ENCODE data around the gene LAIR2. TPM values are rescaled to one million over a fixed set of nuclear protein-coding genes. Genes with fewer than 3 reads are reported as not detected.
A peak's percentile ranks its signal among the peaks of the same experiment; 100 is the strongest.

LAIR2 gene
- total and polyA plus RNA-seq, 2 of the 13 experiments (the other 11 are each of a cell fraction or from before 2014, with no cell fraction given) = 1.3 to 1.9 TPM

DNA sequence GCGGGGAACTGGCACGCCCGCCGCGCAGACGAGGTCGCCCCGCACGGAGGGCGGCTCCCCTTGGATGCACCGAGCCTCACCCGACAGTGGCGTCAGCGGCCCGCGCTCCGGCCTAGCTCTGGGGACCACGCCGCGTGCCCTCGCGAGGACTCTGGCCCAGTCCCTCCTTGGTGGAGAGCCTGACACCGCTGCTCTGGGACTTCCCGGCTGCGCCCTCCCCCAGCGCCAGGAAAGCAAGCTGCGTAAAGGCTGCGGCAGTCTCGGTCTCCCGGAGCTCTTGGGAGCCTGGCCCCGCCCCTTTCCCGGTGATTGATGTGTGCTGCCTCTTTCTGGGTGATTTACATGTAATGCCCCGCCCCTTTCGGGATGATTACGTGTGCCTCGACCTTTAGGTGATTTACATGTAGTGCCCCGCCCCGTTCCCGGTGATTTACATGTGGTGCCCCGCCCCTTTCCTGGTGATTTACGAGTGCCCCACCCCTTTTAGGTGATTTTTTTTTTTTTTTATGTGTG lies 39.0 kb upstream of the LAIR2 start, which contains the start of gene LENG9 (continued):
- TF ChIP-seq, protein P1, sequence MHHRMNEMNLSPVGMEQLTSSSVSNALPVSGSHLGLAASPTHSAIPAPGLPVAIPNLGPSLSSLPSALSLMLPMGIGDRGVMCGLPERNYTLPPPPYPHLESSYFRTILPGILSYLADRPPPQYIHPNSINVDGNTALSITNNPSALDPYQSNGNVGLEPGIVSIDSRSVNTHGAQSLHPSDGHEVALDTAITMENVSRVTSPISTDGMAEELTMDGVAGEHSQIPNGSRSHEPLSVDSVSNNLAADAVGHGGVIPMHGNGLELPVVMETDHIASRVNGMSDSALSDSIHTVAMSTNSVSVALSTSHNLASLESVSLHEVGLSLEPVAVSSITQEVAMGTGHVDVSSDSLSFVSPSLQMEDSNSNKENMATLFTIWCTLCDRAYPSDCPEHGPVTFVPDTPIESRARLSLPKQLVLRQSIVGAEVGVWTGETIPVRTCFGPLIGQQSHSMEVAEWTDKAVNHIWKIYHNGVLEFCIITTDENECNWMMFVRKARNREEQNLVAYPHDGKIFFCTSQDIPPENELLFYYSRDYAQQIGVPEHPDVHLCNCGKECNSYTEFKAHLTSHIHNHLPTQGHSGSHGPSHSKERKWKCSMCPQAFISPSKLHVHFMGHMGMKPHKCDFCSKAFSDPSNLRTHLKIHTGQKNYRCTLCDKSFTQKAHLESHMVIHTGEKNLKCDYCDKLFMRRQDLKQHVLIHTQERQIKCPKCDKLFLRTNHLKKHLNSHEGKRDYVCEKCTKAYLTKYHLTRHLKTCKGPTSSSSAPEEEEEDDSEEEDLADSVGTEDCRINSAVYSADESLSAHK (CRISPR knock-in tag; IDR thresholded peaks at IDR 0.05; ENCODE audit: borderline replicate concordance) = no peak
- TF ChIP-seq ZNF556 (CRISPR knock-in tag; IDR thresholded peaks at IDR 0.05; ENCODE audit: borderline replicate concordance) = no peak
- TF ChIP-seq, protein P2, sequence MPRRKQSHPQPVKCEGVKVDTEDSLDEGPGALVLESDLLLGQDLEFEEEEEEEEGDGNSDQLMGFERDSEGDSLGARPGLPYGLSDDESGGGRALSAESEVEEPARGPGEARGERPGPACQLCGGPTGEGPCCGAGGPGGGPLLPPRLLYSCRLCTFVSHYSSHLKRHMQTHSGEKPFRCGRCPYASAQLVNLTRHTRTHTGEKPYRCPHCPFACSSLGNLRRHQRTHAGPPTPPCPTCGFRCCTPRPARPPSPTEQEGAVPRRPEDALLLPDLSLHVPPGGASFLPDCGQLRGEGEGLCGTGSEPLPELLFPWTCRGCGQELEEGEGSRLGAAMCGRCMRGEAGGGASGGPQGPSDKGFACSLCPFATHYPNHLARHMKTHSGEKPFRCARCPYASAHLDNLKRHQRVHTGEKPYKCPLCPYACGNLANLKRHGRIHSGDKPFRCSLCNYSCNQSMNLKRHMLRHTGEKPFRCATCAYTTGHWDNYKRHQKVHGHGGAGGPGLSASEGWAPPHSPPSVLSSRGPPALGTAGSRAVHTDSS (CRISPR knock-in tag; conservative IDR thresholded peaks at IDR 0.05) = no peak
- no peak for TF ChIP-seq ZBTB8A (CRISPR knock-in tag; IDR thresholded peaks at IDR 0.05; ENCODE audit: borderline replicate concordance, low read depth)
- TF ChIP-seq, protein P3, sequence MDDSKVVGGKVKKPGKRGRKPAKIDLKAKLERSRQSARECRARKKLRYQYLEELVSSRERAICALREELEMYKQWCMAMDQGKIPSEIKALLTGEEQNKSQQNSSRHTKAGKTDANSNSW (CRISPR knock-in tag; IDR thresholded peaks at IDR 0.05; ENCODE audit: borderline replicate concordance) = no peak; the same call in 1 of the 2 replicates
- TF ChIP-seq HDAC1 (CRISPR knock-in tag; IDR thresholded peaks at IDR 0.05) = peak; percentile 55; the same call in 1 of the 2 replicates
- no peak for TF ChIP-seq NFIB (CRISPR knock-in tag; IDR thresholded peaks at IDR 0.05; ENCODE audit: borderline replicate concordance)
- TF ChIP-seq, protein P4, sequence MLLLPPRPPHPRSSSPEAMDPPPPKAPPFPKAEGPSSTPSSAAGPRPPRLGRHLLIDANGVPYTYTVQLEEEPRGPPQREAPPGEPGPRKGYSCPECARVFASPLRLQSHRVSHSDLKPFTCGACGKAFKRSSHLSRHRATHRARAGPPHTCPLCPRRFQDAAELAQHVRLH (CRISPR knock-in tag; IDR thresholded peaks at IDR 0.05; ENCODE audit: borderline replicate concordance, low read depth) = 0 out of 2 replicates have a peak, but pooled peaks have one; percentile 59
- TF ChIP-seq, protein P5, sequence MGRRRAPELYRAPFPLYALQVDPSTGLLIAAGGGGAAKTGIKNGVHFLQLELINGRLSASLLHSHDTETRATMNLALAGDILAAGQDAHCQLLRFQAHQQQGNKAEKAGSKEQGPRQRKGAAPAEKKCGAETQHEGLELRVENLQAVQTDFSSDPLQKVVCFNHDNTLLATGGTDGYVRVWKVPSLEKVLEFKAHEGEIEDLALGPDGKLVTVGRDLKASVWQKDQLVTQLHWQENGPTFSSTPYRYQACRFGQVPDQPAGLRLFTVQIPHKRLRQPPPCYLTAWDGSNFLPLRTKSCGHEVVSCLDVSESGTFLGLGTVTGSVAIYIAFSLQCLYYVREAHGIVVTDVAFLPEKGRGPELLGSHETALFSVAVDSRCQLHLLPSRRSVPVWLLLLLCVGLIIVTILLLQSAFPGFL (CRISPR knock-in tag; IDR thresholded peaks at IDR 0.05) = no peak
- TF ChIP-seq, protein P6, sequence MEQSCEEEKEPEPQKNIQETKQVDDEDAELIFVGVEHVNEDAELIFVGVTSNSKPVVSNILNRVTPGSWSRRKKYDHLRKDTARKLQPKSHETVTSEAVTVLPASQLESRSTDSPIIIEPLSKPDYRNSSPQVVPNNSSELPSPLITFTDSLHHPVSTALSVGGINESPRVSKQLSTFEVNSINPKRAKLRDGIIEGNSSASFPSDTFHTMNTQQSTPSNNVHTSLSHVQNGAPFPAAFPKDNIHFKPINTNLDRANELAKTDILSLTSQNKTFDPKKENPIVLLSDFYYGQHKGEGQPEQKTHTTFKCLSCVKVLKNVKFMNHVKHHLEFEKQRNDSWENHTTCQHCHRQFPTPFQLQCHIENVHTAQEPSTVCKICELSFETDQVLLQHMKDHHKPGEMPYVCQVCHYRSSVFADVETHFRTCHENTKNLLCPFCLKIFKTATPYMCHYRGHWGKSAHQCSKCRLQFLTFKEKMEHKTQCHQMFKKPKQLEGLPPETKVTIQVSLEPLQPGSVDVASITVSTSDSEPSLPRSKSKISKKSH (CRISPR knock-in tag; IDR thresholded peaks at IDR 0.05; ENCODE audit: borderline replicate concordance) = peak; percentile 81; the same call in 1 of the 2 replicates
- TF ChIP-seq, protein P7, sequence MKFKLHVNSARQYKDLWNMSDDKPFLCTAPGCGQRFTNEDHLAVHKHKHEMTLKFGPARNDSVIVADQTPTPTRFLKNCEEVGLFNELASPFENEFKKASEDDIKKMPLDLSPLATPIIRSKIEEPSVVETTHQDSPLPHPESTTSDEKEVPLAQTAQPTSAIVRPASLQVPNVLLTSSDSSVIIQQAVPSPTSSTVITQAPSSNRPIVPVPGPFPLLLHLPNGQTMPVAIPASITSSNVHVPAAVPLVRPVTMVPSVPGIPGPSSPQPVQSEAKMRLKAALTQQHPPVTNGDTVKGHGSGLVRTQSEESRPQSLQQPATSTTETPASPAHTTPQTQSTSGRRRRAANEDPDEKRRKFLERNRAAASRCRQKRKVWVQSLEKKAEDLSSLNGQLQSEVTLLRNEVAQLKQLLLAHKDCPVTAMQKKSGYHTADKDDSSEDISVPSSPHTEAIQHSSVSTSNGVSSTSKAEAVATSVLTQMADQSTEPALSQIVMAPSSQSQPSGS (CRISPR knock-in tag; IDR thresholded peaks at IDR 0.05) = no peak
- TF ChIP-seq ZZZ3 (CRISPR knock-in tag; IDR thresholded peaks at IDR 0.05; ENCODE audit: borderline replicate concordance) = peak; percentile 14; the same call in 1 of the 2 replicates
- TF ChIP-seq ZNF713 (CRISPR knock-in tag; IDR thresholded peaks at IDR 0.05) = no peak
- TF ChIP-seq ZNF207 (IDR thresholded peaks at IDR 0.05; ENCODE audit: borderline replicate concordance) = no peak
- TF ChIP-seq, protein P8, sequence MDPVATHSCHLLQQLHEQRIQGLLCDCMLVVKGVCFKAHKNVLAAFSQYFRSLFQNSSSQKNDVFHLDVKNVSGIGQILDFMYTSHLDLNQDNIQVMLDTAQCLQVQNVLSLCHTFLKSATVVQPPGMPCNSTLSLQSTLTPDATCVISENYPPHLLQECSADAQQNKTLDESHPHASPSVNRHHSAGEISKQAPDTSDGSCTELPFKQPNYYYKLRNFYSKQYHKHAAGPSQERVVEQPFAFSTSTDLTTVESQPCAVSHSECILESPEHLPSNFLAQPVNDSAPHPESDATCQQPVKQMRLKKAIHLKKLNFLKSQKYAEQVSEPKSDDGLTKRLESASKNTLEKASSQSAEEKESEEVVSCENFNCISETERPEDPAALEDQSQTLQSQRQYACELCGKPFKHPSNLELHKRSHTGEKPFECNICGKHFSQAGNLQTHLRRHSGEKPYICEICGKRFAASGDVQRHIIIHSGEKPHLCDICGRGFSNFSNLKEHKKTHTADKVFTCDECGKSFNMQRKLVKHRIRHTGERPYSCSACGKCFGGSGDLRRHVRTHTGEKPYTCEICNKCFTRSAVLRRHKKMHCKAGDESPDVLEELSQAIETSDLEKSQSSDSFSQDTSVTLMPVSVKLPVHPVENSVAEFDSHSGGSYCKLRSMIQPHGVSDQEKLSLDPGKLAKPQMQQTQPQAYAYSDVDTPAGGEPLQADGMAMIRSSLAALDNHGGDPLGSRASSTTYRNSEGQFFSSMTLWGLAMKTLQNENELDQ (CRISPR knock-in tag; IDR thresholded peaks at IDR 0.05; ENCODE audit: borderline replicate concordance) = no peak
- no peak for TF ChIP-seq ARNT2 (CRISPR knock-in tag; IDR thresholded peaks at IDR 0.05; ENCODE audit: low read depth)
- no peak for TF ChIP-seq SCMH1 (CRISPR knock-in tag; IDR thresholded peaks at IDR 0.05; ENCODE audit: borderline replicate concordance)
